NCI-H524 (cell line): ENCODE results near the gene MAPKBP1.

Experiments used
- DNase-seq, 2 experiments: peaks; one replicate each; lab custom pipeline; 2025; lab: John Stamatoyannopoulos, UW

MAPKBP1 gene

GRCh38 chr15:41850482-41851166 is 76.3 kb downstream of the MAPKBP1 start:
- DNase-seq = no peak

GRCh38 chr15:41851167-41851523 is 76.9 kb downstream of the MAPKBP1 start:
- DNase-seq = no peak

DNA sequence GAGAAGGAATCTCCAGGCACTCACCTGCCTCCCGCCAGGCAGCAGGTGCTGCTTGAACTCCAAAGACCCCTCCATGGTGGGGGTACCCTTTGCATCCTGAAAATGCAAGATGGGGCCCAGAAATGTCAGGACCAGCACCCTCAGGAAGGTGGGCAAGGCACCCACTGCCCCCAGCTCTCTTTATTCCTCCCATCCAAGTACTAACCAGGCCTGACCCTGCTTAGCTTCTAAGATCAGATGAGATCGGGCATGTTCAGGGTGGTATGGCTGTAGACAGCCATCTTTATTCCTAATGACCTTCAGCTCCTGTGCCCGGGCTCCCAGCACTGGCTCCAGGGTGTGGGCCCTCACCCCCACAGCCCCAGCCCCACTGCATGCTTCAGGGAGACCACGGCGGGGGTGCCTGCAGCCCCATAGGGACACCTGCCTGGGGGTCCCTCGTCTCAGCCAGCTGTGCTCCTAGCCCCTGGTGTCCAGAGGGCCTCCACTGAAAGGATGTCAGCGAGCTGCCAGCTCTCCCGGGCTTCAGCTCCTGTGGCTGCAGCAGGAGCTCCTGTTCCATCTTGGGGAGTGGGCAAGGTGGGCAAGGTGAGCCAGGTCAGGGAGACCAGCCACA is 77.6 kb downstream of the MAPKBP1 start:
- no peak for DNase-seq

- DNase-seq = peak in 1 of 2 experiments; percentile 30
Measured at GRCh38 chr15:41852736-41853590, 78.7 kb downstream of the MAPKBP1 start.

DNA sequence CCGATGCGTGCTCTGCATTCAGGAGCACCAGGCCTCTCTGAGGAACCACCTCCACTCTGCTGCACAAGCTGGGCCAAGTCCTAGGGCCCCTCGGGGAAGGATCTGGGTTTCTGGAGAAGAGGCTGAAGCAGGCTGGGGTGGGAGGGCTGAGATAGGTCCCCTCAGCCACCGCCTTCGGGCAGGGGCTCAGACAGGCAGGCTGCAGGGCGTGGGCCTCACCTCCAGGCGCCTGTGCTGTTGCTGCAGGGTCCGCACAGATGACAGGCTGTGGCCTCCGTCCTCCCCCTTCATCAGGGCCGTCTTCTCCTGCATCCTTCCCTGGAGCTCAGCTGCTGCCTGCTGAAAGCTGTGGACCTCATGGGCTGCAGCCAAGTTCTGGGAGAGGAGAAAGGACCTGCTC is 79.5 kb downstream of the MAPKBP1 start:
- no peak for DNase-seq

- no peak for DNase-seq
Measured at GRCh38 chr15:41854443-41854842, 80.2 kb downstream of the MAPKBP1 start.

DNA sequence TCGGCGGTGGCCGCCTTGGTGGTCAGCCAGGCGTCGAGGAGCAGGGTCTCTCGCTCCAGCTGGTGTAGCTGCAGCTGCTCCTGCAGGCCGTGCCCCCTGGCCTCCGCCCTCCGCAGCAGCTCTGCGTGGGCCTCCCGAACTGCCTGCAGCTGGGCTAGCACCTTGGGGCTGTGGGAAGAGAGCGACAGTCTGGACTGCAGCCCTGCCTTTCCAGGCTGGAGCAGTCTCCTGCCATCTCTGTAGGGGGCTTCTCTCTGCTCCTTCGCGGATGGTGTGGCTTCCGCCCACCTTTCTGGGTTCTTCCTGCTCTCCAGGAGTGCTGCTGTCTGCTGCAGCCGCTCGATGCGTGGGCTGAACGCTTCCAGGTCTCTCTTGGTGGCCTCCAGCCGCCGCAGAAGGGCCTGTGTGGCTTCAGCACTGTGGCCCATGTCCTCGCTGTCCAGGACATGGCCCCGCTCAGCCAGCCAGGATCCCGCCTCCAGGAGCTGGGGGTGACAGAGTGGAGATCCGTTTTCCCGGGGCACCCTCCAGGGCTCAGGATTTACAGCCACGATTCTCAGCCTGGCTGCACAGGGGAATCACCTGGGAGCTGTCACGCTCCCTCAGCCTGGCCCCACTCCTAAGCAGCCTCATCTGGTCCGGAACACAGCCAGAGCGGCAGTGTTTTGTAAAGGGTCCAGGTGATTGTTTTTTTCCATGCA is 81.1 kb downstream of the MAPKBP1 start:
- DNase-seq = no peak

DNA sequence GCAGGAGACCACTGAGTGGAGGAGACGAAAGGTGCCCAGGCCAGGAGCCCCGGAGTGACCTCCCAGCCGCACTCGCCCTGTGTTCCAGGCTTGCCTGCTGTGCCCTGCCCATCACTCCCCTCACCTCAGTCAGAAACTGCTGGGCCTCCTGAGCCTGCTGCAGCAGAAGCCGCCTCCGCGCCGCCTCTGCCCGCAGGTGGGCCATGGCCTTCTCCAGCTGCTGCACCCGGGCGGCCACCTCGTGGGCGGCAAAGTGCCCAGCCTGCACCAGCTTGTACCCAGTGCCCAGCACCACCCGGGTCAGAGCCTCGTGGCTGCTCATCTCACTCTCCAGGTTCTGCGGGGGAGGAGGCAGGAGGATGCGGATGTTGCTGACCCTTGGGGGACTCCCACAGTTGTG is 82.0 kb downstream of the MAPKBP1 start:
- no peak for DNase-seq

DNA sequence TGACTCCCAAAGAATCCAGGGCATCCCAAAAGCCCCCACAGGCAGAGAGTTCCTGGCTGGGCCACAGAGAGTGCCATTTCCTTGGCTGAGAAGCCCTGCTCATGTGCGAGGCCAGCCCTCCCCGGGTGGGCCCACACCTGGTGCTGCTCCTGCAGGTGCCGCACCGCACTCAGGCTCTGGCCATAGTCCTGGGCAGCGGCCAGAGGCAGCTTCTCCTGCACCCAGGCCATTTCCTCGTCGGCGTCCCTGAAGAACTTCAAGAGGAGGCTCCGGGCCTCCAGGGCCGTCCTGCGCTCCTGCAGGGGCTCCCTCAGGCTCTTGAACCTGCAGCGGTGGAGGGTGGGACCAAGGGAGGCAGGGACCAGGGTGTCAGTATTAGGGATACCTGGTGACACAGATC is 82.4 kb downstream of the MAPKBP1 start:
- DNase-seq = no peak

GRCh38 chr15:41857316-41857715 is 83.0 kb downstream of the MAPKBP1 start:
- no peak for DNase-seq

GRCh38 chr15:41858756-41859155 is 84.5 kb downstream of the MAPKBP1 start:
- DNase-seq = no peak

GRCh38 chr15:41860049-41860828 is 86.0 kb downstream of the MAPKBP1 start:
- DNase-seq = no peak

DNA sequence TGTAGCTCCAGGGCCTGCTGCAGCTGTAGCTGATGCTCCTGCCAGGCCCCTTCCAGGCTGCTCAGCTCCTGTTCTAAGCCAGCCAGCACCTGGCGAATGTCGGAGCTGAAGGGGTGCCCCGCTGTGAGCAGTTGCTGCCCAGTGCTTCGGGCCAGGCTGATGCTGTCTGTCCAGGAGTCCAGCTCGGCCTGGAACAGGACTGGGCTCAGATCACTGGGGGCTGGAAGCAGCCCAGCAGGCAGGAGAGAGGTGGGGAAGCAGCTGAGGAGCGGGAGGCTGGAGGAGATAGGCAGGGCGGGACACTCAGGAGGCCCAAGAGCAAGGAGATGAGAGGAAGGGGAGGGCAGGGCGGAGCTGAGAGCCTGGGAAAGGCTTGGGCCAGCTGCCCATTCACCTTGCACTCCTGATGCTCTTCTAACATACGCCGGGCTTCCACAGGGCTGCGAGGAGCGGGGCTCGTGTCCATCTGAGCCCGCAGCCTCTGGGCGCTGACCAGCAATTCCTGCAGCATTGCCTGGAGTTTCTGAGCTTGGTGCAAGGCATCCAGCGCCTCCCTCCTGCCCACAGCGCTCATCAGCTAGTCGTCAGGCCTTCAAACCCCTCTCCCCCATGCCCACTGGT is 87.6 kb downstream of the MAPKBP1 start:
- DNase-seq = peak in 1 of 2 experiments; percentile 32

DNA sequence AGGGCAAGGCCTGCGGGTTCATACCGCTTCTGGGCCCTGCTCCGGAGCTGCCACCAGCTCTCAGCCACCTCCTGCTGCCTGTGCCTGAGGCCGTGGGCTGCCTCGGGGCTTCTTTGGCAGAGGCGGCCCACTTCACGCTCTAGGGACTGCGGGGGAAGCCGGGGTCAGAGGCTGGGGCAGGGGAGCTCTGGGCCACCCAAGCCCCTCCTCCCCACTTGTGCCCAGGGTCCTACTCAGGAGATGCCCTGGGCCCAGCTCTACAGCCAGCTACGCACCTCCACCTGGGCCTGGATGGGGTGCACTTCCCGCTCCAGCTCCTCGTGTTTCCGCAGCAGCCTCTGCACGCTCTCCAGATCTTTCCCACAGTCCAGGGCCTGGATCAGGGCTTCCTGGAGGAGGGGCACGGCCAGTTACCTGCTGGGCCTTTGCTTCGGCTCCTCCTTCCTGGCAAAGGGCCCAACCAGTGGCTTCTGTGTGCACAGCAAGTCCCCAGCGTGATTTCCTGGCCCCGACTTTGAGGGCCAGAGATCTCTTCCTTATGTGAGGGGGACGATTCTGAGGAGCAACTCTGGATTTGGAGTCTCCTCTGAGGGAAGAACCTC is 88.3 kb downstream of the MAPKBP1 start:
- DNase-seq = no peak

- no peak for DNase-seq
Measured at GRCh38 chr15:41865490-41866055, 91.3 kb downstream of the MAPKBP1 start.

DNA sequence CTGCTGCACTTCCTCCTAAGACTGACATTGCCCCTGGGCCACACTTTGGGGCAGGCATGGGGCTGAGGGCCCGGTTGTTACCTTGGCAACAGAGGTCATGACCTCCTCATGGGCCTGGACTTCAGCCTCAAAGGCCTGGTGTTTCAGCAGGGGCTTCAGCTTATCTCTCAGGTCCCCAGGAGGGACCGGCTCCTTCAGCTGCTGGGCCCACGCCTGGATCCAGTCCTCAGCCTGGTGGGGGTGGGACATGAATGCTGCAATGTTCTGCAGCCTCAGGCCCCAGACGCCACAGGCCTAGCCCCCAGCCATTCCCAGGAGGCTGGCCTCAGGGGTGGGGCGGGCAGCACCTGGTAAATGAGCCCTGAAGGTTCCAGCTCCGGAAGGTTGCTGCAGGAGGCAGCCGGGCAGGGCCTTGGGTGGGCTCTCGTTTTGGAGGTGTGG is 92.0 kb downstream of the MAPKBP1 start:
- no peak for DNase-seq

GRCh38 chr15:41866872-41867579 is 92.7 kb downstream of the MAPKBP1 start:
- no peak for DNase-seq

GRCh38 chr15:41868321-41868720 is 94.0 kb downstream of the MAPKBP1 start:
- DNase-seq = no peak
